Glomerular visceral epithelial cell (primary cell): ENCODE measurements around the gene GGACT.

ENCODE experiments used
- DNase-seq: peaks from one replicate; pipeline ENCODE4 v3.0.0-alpha.2; 2016; ENCODE audit errors: extremely low spot score

GGACT gene

GRCh38 chr13:100513171-100513570, 75.4 kb downstream of the GGACT start:
- no peak for DNase-seq

GRCh38 chr13:100512422-100512821, 76.2 kb downstream of the GGACT start:
- peak; percentile 55 for DNase-seq

GRCh38 chr13:100511466-100511865, 77.1 kb downstream of the GGACT start:
- no peak for DNase-seq

GRCh38 chr13:100510208-100510957, 78.2 kb downstream of the GGACT start:
- DNase-seq, result no peak

GRCh38 chr13:100508996-100509395, 79.6 kb downstream of the GGACT start:
- DNase-seq, result no peak

- DNase-seq, result no peak
Measured at GRCh38 chr13:100508455-100508854, 80.1 kb downstream of the GGACT start.

- no peak for DNase-seq
Measured at GRCh38 chr13:100506600-100507422, 81.8 kb downstream of the GGACT start.

- no peak for DNase-seq
Measured at GRCh38 chr13:100506154-100506553, 82.4 kb downstream of the GGACT start.

GRCh38 chr13:100503622-100504021, 85.0 kb downstream of the GGACT start:
- no peak for DNase-seq

- no peak for DNase-seq
Measured at GRCh38 chr13:100502446-100502845, 86.1 kb downstream of the GGACT start.

GRCh38 chr13:100497389-100497788, 91.2 kb downstream of the GGACT start:
- peak; percentile 6 for DNase-seq

GRCh38 chr13:100495455-100495854, 93.1 kb downstream of the GGACT start:
- no peak for DNase-seq

- DNase-seq, result no peak
Measured at GRCh38 chr13:100493418-100493817, 95.2 kb downstream of the GGACT start.

- no peak for DNase-seq
Measured at GRCh38 chr13:100491164-100491842, 97.3 kb downstream of the GGACT start.

GRCh38 chr13:100490692-100491091, 97.9 kb downstream of the GGACT start:
- no peak for DNase-seq

GRCh38 chr13:100485265-100485664, 103.3 kb downstream of the GGACT start:
- no peak for DNase-seq

- no peak for DNase-seq
Measured at GRCh38 chr13:100484702-100485101, 103.9 kb downstream of the GGACT start.

- no peak for DNase-seq
Measured at GRCh38 chr13:100483841-100484381, 104.7 kb downstream of the GGACT start.

GRCh38 chr13:100483139-100483538, 105.5 kb downstream of the GGACT start:
- no peak for DNase-seq

- DNase-seq, result no peak
Measured at GRCh38 chr13:100480676-100481075, 107.9 kb downstream of the GGACT start.
